Measurements from ENCODE around the gene CRYBG3. TPM values are rescaled to one million over a fixed set of nuclear protein-coding genes. Genes with fewer than 3 reads are reported as not detected.

CRYBG3 gene
- total RNA-seq, 4 donors from 2014 or later, result 16.4 to 33.4 (median 21.6) TPM

DNA sequence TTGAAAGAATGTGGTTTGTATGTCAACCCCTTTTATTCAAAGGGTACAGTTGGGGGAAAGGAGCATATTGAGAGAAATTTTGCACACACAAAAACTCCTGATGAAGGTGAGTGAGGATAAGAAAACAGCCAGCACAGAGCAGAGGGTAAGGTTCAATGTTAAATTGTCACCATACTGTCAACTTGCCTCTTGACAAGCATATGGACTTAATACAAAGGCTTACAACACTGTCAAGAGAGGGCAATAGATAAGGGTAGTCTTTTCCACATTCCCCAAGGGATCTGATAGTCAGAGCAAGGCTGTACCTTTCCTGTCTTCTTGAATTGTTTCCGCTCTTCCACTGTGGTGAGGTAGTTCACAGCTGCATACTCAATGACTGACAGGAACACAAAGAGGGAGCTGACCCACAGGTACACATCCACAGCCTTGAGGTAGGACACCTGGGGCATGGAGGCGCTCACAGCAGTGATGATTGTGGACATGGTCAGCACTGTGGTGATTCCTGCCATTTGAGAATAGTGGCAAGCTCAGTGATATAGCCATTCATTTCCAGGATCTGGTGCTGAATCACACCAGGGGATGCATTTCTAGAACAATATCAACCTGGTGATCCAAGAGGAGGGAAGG, 170.8 kb downstream of the CRYBG3 start:
- no peaks in the 10 kb centered on the region for H3K27me3 ChIP-seq
- H3K36me3 ChIP-seq, result no peaks in the 10 kb centered on the region
- H3K9me3 ChIP-seq, result no peaks in the 10 kb centered on the region
- no peak overlapping the region for H3K27ac ChIP-seq
- no peak overlapping the region for H3K4me3 ChIP-seq
- TF ChIP-seq POLR2A (IDR thresholded peaks at IDR 0.05), result no peak
- TF ChIP-seq, protein P1, sequence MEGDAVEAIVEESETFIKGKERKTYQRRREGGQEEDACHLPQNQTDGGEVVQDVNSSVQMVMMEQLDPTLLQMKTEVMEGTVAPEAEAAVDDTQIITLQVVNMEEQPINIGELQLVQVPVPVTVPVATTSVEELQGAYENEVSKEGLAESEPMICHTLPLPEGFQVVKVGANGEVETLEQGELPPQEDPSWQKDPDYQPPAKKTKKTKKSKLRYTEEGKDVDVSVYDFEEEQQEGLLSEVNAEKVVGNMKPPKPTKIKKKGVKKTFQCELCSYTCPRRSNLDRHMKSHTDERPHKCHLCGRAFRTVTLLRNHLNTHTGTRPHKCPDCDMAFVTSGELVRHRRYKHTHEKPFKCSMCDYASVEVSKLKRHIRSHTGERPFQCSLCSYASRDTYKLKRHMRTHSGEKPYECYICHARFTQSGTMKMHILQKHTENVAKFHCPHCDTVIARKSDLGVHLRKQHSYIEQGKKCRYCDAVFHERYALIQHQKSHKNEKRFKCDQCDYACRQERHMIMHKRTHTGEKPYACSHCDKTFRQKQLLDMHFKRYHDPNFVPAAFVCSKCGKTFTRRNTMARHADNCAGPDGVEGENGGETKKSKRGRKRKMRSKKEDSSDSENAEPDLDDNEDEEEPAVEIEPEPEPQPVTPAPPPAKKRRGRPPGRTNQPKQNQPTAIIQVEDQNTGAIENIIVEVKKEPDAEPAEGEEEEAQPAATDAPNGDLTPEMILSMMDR (IDR thresholded peaks at IDR 0.05), result no peak
- H3K4me1 ChIP-seq, result no peaks in the 10 kb centered on the region
- DNase-seq, result no peak
- intact Hi-C loops (cut with DNase I), result no loop called here
- WGBS, 2 donors, result 91 to 100% methylated on average over 2 of the region's 2 CpGs

DNA sequence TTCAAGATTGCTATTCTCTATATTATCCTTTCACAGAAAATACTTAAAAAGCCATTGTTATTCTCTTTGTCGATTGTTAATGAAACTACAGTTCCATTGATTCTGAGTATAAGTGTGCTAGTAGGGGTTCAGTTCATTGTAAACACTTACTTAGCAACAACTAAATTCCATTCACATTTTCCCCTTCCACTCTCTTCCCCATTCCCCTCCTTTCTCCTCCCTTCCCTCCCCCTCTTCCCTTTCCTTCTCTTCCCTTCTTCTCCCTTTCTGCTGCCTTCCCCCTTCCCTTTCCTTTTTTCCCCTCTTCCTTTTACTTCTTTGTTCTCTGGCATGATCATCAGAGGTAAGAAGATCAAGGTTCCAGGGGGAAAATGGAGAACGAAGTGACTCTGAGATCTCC, 171.7 kb downstream of the CRYBG3 start:
- Histone ChIP-seq H3K4me1 (no peaks in the 10 kb centered on the region), H3K4me3 (no peak overlapping the region), H3K27me3 (no peaks in the 10 kb centered on the region), H3K27ac (no peak overlapping the region), H3K9me3 (no peaks in the 10 kb centered on the region), H3K36me3 (no peaks in the 10 kb centered on the region)
- 70 to 81% methylated on average over 2 of the region's 2 CpGs for WGBS, 2 donors
- TF ChIP-seq POLR2A (IDR thresholded peaks at IDR 0.05), result no peak
- TF ChIP-seq, protein P1 (IDR thresholded peaks at IDR 0.05), result no peak
- intact Hi-C loops (cut with DNase I), result no loop called here
- DNase-seq, result no peak

DNA sequence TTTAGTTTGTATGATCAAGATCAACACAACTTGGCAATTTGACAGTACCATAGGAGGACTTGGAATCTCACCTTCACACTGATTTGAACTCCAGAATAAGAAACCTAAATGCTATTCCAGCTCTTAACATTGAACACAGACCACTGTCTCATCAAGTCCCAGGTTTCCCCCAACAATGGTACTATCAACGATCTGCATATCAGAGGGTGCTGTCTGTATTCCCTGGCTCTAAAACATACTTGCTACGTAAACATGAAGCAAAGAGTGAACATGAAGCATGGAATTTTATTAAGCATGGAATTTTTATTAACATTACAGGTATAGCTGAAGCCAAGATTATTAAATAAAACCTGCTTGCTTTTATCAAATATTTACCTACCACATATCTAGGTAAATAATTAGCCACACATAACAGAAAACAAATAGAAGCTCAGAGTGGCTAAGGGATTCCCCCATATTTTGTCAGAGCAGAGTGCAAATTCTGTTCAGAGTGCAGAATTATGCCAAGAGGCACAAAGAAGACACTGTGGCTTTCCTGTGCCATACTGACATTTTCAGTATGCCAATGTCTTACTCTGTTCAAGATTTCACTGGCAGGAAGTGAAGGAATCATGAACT, 172.6 kb downstream of the CRYBG3 start:
- no peaks in the 10 kb centered on the region for H3K4me1 ChIP-seq
- 68 to 71% methylated on average over 2 of the region's 2 CpGs for WGBS, 2 donors
- no peak for DNase-seq
- TF ChIP-seq POLR2A (IDR thresholded peaks at IDR 0.05), result no peak
- TF ChIP-seq, protein P1 (IDR thresholded peaks at IDR 0.05), result no peak
- H3K9me3 ChIP-seq, result no peaks in the 10 kb centered on the region
- no peaks in the 10 kb centered on the region for H3K27me3 ChIP-seq
- H3K4me3 ChIP-seq, result no peak overlapping the region
- intact Hi-C loops (cut with DNase I), result no loop called here
- no peaks in the 10 kb centered on the region for H3K36me3 ChIP-seq
- no peak overlapping the region for H3K27ac ChIP-seq

Other genes with a start within 250 kb of the CRYBG3 start
- gene ARL6, start 57.3 kb upstream of the CRYBG3 start, total RNA-seq, result 1 to 10 TPM; 3.6 to 5.9 (median 4.1) TPM
- 10 to 100 TPM; 26.7 to 45.6 (median 41.1) TPM for gene RIOX2, start 150.4 kb downstream of the CRYBG3 start, total RNA-seq
- not detected for gene GABRR3, start 213.3 kb downstream of the CRYBG3 start, total RNA-seq

Data from esophagus squamous epithelium (tissue), 5 donors.